ENCODE measurements around the gene PLEKHB2.

- TF ChIP-seq CTCF (IDR thresholded peaks at IDR 0.05), result no peak
- TF ChIP-seq POLR2A (IDR thresholded peaks at IDR 0.05), result no peak
Observed at GRCh38 chr2:131076707-131077106, 28.4 kb upstream of the PLEKHB2 start.

Measured in adrenal gland (tissue), 5 donors.